Panc1 (cell line): ENCODE measurements around the gene XAF1. TPM values are rescaled to one million over a fixed set of nuclear protein-coding genes. Genes with fewer than 3 reads are reported as not detected.

ENCODE experiments used
- ATAC-seq: fragments of 200-7000 bp; cut with Tn5 transposase; 2 replicates; pipeline ENCODE4 v1.9.1; 2020; ENCODE audit warnings: mild to moderate bottlenecking, moderate library complexity
- BruUV-seq: library from RNA; stranded (reverse); fragments of 400-500 nt; replicated peaks from 2 replicates; lab custom pipeline; 2021; lab: Mats Ljungman, UMichigan
- CTCF ChIA-PET: fragments of 300-600 bp; sonication (Branson Sonifier 250); formaldehyde crosslinking; loops from one replicate; lab custom pipeline; 2022; ENCODE audit warnings: antibody characterized with exemption; lab: Charles Lee
- POLR2A ChIA-PET: fragments of 300-600 bp; sonication (Branson Sonifier 250); formaldehyde crosslinking; loops from one replicate; lab custom pipeline; 2022; ENCODE audit warnings: antibody characterized with exemption; lab: Charles Lee
- DNase-seq: peaks from one replicate; pipeline ENCODE4 v3.0.0-alpha.2; 2010; ENCODE audit warnings: low read depth, low spot score
- H3K27ac ChIP-seq: 2 replicates; pipeline ENCODE4 v1.5.1; 2011; ENCODE audit warnings: mild to moderate bottlenecking, low read length, inconsistent platforms
- H3K27me3 ChIP-seq: fragments of 200-500 bp; sonication (Bioruptor generic); 2 replicates; pipeline ENCODE4 v1.6.0; 2014; ENCODE audit warnings: low read length, inconsistent platforms; ENCODE audit not compliant: control insufficient read depth, insufficient read depth
- H3K36me3 ChIP-seq: fragments of 200-500 bp; sonication (Bioruptor generic); 2 replicates; pipeline ENCODE4 v1.5.1; 2014; ENCODE audit warnings: inconsistent platforms, mild to moderate bottlenecking, low read length, moderate library complexity; ENCODE audit not compliant: control insufficient read depth, insufficient read depth
- H3K4me1 ChIP-seq: 2 replicates; pipeline ENCODE4 v1.5.1; 2011; ENCODE audit warnings: inconsistent platforms, mild to moderate bottlenecking, low read length, moderate library complexity; ENCODE audit not compliant: control insufficient read depth, insufficient read depth
- H3K4me3 ChIP-seq, 2 experiments: 2 replicates each; pipeline ENCODE4 v1.5.1; 2011 to 2012; ENCODE audit warnings: low read depth in 2 of 2, low read length in 2 of 2, mild to moderate bottlenecking in 2 of 2, inconsistent platforms in 1 of 2, moderate library complexity in 1 of 2
- H3K9me3 ChIP-seq: fragments of 200-500 bp; sonication (Bioruptor generic); 2 replicates; pipeline ENCODE4 v1.5.1; 2014; ENCODE audit warnings: low read depth, mild to moderate bottlenecking, inconsistent platforms, low read length, moderate library complexity; ENCODE audit not compliant: control insufficient read depth, insufficient read depth
- CTCF ChIP-seq: fragments of 450-650 bp; IDR thresholded peaks from 2 replicates; pipeline ENCODE4 v1.5.1; 2017; ENCODE audit warnings: mild to moderate bottlenecking
- POLR2AphosphoS5 ChIP-seq: IDR thresholded peaks from 2 replicates; pipeline ENCODE4 v1.6.1; 2012; ENCODE audit warnings: mild to moderate bottlenecking, low read depth, low read length, moderate library complexity
- REST ChIP-seq, 2 experiments: IDR thresholded peaks; 2 replicates each; pipeline ENCODE4 v1.6.1; 2011 to 2012; ENCODE audit warnings: low read depth in 2 of 2, control low read depth in 1 of 2, low read length in 1 of 2, mild to moderate bottlenecking in 1 of 2, moderate library complexity in 1 of 2; ENCODE audit not compliant: insufficient read depth in 1 of 2
- SIN3A ChIP-seq: IDR thresholded peaks from 2 replicates; pipeline ENCODE4 v1.6.1; 2012; ENCODE audit warnings: low read depth, mild to moderate bottlenecking, low read length, moderate library complexity, borderline replicate concordance; ENCODE audit not compliant: insufficient read depth
- TCF7L2 ChIP-seq: IDR thresholded peaks from 2 replicates; pipeline ENCODE4 v1.6.1; 2011; ENCODE audit warnings: mild to moderate bottlenecking, low read depth, low read length, inconsistent platforms
- in situ Hi-C: cut with HindIII; loops from 2 replicates; pipeline ENCODE4 v1.10.0; 2016; ENCODE audit warnings: low sequenced_read_pairs, low pct_unique_long_range_greater_than_20kb
- intact Hi-C: fragments of 100-400 bp; cut with micrococcal nuclease; formaldehyde crosslinking; loops from one replicate; pipeline ENCODE4 v1.10.0; 2022; ENCODE audit not compliant: unreplicated experiment
- total RNA-seq: library from RNA; stranded (reverse); gene quantifications from one replicate; pipeline ENCODE4 v1.2.1, GENCODE V29; 2021; ENCODE audit not compliant: unreplicated experiment

Gene XAF1
- total RNA-seq, 1 experiment from 2014 or later, result 3.5 TPM

GRCh38 chr17:6712058-6712853 is 43.6 kb upstream of the XAF1 start:
- CTCF ChIA-PET, result no interaction called here
- TF ChIP-seq REST (IDR thresholded peaks at IDR 0.05; ENCODE audit: insufficient read depth in 1 of 2, low read depth in 2 of 2, low read length in 1 of 2) (no peak), CTCF (no peak), SIN3A (no peak), POLR2AphosphoS5 (no peak), TCF7L2 (no peak)
- Histone ChIP-seq H3K27me3 (no peaks in the 10 kb centered on the region; the same call in 1 of the 2 replicates), H3K4me3 (no peak overlapping the region; a peak in 1 of 4 replicates), H3K27ac (no peak overlapping the region), H3K9me3 (no peaks in the 10 kb centered on the region), H3K36me3 (no peaks in the 10 kb centered on the region), H3K4me1 (no peaks in the 10 kb centered on the region)
- POLR2A ChIA-PET, result no interaction called here
- intact Hi-C loops (no loop called here), in situ Hi-C loops (no loop called here)
- BruUV-seq, result no TSS peak
- ATAC-seq (peak; percentile 67), DNase-seq (no peak)

- intact Hi-C loops (no loop called here), in situ Hi-C loops (no loop called here)
- Histone ChIP-seq H3K4me3 (peak overlapping the region in 1 of 2 experiments; percentile 19; a peak in 3 of 4 replicates), H3K9me3 (no peaks in the 10 kb centered on the region), H3K27ac (no peak overlapping the region), H3K36me3 (no peaks in the 10 kb centered on the region), H3K4me1 (no peaks in the 10 kb centered on the region), H3K27me3 (no peaks in the 10 kb centered on the region)
- ChIA-PET CTCF (interaction anchor here (0.6 kb wide), 1 partner anchor 410 kb away, joined by 3 read pairs; no protein-coding TSS in a partner anchor), POLR2A (no interaction called here)
- BruUV-seq, result no TSS peak
- no peak for DNase-seq
- TF ChIP-seq POLR2AphosphoS5 (no peak), TCF7L2 (no peak), SIN3A (no peak), REST (IDR thresholded peaks at IDR 0.05; ENCODE audit: insufficient read depth in 1 of 2, low read depth in 2 of 2, low read length in 1 of 2) (no peak), CTCF (no peak)
- peak; percentile 28 for ATAC-seq
Measured at GRCh38 chr17:6712854-6713129, 43.1 kb upstream of the XAF1 start.
